Measurements from ENCODE around the gene C9orf57.
A peak's percentile ranks its signal among the peaks of the same experiment; 100 is the strongest.
"Not testable (repeated sequence)": the region's sequence is repeated elsewhere in the genome, so short reads cannot be mapped to it uniquely, and the experiment has no call there.

The C9orf57 gene, protein sequence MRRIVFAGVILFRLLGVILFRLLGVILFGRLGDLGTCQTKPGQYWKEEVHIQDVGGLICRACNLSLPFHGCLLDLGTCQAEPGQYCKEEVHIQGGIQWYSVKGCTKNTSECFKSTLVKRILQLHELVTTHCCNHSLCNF

DNA sequence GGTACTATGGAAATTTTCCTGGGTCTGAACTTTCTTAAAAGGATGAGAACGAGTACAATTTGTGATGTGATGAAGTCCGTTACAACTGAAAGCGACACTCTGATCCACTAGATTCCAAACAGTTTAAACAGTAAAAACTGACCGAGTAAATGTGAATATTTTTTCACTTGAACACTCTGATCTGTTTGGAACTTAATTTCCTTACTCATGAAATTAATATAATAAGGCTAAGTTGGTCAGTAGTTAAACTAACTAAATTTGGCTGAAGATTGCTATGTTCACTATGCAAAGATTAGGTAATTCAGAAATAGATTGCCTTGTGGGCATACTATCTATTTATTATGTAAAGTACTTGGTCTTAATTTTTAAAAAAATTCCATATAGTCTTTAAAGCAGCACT, at the start of gene C9orf57:
Gene C9orf57 (minus strand): TSS at position 101 of the 400 bp plus-strand sequence. CDS start 1,282 bp downstream, outside the sequence.
- DNase-seq (ENCODE audit: low spot score), result no peak

DNA sequence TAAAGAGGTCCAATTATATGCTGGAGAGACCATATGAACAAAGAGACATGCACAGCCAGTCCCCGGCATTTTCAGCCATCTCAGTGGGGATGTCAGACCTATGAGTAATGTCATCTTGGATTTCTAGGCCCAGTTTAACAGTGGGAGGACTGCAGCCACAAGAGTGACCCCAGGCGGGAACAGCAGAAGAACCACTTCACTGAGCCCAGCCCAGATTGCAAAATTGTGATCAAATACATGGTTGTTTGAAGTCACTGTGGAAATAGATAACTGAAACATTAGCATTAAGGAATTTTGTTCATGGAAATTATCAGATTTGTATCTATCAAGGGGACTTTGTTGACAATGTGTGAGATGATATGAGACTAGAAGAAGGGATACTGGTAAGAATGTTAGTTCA, 42.1 kb upstream of the C9orf57 start:
- no peak for DNase-seq (ENCODE audit: low spot score)

DNA sequence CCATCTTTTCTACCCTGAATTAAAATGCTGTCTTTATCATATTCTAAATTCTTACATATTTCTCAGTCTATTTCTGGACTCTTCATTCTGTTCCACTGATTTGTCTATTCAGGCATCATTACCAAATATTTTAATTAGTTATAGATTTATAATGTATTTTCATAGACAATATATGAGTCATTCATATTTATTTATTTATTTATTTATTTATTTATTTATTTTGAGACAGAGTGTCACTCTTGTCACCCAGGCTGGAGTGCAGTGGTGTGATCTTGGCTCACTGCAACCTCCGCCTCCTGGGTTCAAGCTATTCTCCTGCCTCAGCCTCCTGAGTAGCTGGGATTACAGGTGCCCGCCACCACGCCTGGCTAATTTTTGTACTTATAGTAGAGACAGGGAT, 35.1 kb upstream of the C9orf57 start:
- not testable (repeated sequence) for DNase-seq (ENCODE audit: low spot score)

DNA sequence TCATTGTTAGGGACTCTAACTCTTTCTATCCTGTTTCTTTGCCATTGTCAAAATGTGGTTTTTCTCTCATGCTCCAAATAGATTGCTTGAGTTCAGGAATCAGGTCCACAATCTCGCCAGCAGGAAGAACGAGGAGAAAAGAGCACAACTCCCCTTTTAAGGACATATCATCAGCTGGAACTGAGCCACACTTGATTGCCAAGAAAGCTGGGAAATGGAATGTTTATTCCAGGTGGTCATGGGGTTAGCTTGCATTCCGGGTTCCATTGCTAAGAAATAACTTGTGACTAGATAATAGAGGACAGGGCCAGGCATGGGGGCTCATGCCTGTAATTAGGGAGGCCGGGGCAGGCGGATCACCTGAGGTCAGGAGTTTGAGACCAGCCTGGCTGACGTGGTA, 32.4 kb upstream of the C9orf57 start:
- DNase-seq (ENCODE audit: low spot score), result no peak

DNA sequence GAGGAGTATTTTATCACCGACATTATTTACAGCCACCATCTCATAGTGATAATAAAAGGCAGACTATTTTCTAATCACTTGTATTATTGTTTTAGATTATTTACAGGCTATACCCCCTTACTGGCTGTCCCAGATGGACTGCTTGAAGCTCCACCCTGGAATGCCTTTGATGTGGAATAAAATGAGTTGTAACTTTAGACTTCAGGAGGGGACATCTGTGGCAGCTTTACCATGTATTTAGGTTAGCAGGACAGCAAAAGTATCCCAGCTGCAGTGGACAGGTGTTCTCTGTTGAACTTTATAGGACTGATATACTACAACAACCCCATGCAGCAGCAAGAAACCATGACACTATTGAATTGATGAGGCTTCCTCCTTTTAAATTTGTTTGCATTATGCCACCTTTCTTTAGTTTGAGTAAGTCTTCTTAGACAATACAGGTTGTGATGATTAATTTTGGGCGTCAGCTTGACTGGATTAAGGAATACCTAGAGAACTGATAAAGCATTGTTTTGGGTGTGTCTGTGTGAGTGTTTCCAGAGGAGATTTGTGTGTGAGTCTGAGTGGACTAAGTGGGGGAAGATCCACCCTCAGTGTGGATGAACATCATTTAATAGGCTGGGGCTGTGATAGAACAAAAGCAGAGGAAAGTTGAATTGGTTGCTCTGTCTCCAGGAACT, 29.2 kb upstream of the C9orf57 start:
- no peak for DNase-seq (ENCODE audit: low spot score)

DNA sequence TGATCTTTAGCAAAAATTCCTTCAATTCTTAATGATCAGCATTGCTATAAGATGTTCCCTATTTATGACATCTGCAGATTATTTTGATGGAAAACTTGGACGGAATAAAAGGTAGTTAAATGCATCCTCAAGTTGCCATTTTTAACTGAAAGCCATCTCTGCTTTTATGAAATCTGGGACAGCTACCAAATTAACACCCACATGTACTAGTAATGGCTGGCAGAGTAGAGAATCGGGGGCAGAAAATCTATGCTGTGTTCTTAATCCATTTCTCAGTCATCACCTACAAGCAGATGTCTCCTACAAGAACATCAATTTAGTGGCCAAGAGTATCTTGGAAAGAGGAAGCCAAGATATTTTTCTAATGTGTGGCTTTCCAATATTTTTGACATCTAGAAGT, 22.1 kb upstream of the C9orf57 start:
- DNase-seq (ENCODE audit: low spot score), result no peak

DNA sequence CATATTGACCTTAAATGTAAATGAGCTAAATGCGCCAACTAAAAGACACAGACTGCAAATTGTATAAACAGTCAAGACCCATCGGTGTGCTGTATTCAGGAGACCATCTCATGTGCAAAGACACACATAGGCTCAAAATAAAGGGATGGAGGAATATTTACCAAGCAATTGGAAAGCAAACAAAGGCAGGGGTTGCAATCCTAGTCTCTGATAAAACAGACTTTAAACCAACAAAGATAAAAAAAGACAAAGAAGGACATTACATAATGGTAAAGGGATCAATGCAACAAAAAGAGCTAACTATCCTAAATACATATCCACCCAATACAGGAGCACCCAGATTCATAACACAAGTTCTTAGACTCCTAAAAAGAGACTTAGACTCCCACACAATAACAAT, 14.3 kb upstream of the C9orf57 start:
- DNase-seq (ENCODE audit: low spot score), result not testable (repeated sequence)

DNA sequence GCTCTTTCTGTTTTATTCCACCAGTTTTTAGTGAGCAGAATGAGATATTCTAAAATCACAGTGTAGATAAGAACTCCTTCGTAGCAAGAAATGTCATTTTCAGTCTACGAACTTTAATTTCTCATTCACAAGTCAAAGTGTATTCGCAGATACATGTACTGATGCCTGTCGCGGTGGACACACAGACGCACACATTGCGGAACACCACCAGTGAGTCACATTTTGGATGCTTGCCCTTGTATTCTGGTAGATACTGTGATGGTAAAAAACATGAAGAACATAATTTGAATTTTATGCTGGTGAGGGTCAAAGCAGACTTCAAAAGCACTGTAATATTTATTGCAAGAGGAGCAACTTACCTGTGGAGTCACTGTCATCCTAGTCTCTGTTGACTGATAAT, 4.7 kb upstream of the C9orf57 start:
- no peak for DNase-seq (ENCODE audit: low spot score)

DNA sequence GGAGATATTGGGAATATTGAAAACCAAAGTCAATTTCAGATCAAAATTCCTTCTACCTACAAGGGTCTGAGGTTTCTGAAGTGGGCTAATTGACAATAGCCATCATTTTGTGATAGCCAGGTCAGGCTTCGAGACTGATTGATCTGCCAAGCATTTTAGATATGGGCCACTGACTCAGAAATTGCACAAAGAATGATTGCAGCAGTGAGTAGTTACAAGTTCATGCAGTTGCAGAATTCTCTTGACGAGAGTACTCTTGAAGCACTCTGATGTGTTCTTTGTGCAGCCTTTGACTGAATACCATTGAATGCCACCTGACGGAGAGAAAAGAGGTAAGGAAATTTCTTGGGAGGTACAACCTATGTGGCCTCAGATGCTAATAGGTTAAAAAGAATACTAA, 8.3 kb downstream of the C9orf57 start:
- no peak for DNase-seq (ENCODE audit: low spot score)

DNA sequence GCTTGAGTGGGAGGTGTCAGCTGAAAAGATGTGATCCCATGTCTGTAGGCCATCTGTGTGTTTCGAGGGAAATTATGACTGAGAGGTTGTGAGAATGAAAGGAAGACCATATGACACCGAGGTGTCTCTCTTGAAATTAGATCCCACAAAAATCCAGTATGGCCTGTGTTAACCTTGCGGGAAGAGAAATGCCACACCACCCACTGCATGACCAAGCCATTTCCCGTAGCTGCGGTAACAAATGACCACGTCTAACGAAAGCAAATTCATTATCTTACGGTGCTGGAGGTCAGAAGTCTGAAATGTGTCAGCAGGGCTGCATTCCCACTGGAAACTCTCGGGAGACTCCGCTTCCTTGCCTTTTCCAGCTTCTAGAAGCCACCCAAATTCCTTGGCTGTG, 11.6 kb downstream of the C9orf57 start:
- DNase-seq (ENCODE audit: low spot score), result no peak

DNA sequence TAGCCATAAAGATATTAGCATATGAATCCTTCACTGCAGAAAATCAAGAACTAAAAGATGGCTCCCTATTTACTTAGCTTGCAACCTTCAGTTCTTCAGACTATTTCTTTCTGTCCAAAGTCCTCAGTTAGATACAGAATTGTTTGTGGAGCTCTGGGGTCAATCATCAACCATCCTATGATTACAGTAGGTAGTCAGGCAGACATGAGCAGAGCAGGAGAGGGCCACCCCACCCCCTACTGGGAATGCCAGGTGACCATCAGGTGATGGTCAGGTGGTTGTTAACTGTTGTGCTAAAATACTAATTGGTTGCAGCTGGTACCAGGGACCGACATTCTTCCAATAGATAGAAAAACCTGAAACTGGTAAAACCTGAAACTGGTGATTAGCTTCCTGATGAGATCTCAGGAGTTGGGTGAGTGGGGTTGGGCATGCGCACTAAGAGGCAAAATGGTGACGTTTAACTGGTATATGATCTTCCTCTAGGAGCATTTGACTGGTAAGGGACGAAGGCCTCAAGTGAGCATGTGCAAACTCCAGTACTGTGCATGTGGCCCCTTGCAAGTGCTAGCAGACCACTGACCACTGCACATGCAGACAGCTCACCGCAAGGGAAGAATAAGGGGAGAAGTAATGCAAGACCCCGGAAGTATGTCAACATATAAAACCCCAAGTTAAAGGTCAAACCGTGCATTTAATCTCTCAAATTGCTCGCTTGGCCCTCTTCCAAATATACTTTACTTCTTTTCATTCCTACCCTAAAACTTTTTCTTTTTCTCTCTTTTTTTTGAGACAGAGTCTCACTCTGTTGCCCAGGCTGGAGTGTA, 13.6 kb downstream of the C9orf57 start:
- no peak for DNase-seq (ENCODE audit: low spot score)

DNA sequence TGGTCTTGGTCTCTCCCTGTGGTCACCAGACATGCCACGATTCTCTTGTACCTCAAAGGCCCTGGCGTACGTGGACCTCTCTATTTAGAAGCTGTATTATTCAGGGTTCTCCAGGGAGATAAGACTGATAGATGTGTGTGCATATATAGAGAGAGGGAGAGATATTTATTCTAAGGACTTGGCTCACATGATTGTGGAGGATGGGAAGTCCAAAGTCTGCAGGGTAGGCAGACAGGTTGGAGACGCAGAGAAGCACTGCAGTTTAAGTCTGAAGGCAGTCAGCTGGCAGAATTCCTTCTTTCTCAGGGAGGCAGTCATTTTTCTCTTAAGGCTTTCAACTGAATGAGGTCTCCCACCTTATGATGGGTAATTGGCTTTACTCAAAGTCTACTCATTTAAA, 16.3 kb downstream of the C9orf57 start:
- DNase-seq (ENCODE audit: low spot score), result no peak

DNA sequence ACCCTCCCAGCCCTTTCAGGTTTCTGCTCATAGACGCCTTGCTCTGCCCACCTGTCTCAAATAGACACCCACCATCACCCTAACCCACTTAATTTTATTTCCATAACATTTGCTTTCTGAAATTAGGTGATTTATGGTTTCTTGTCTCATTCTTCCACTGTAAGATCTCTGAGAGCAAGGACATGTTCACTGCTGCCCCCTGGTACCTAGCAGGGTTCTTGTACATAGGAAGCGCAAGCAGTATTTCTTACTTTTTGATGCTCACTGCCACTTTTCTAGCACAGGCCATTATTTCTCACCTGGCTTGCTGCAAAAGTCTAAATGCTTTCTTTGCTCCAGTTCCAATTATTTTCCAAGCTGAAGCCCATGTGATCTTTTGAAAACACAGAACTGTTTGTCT, 16.8 kb downstream of the C9orf57 start:
- no peak for DNase-seq (ENCODE audit: low spot score)

DNA sequence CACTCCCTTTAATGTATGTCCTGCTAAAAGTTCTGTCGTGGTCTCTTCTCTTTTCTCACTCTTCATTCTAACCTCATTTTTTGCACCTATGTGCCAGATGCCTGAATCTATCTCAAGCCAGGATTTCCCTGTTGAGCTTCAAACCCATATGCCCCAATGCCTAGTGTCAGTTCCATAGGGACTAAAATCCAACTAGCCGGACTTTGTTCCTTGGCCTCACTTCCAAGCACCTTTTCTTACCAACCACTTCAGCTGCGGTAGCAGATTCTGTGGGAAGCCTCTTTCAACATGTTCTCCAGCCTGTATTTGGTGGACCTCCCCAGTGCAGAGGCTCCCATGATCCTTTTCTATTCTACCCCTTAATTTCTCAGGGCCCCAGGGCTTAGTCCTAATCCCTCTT, 17.5 kb downstream of the C9orf57 start:
- no peak for DNase-seq (ENCODE audit: low spot score)

DNA sequence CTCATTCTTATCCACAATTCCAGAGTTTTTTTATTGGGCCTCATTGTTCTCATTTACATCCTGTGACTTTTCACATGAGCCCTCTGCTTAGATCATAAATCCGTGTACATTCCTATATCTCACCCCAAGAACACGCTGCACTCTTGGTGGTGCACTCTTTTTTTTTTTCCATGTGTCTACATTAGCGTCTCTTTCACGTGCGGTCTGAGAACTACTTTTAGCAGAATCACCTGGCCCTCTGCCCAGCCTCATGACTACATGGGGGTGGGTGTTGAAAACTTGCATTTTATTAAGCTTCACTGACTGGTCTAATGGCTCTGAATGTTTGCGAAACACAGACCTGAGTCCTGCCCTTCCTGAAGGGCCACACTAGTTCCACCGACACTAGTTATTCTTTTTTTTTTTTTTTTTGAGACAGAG, 18.6 kb downstream of the C9orf57 start:
- peak; percentile 19 for DNase-seq (ENCODE audit: low spot score)

DNA sequence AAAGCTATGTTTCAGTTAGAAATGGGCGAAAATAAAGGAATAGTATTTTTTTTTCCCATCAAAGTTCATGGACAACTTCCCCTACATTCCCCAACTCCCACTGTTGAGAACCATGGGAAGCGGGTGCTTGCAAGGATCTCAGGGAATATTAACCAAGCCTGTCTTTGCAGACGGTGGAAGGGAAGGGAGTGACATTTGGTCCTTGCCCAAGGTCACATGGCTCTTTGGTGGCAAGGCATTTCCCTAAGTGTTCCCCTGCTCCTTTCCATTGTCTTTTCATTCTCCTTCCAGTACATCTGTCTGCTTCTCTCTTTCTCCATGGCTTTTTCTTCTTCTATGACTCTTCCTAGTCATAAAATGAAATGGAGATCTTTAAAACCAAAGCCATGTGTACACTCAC, 19.0 kb downstream of the C9orf57 start:
- no peak for DNase-seq (ENCODE audit: low spot score)

DNA sequence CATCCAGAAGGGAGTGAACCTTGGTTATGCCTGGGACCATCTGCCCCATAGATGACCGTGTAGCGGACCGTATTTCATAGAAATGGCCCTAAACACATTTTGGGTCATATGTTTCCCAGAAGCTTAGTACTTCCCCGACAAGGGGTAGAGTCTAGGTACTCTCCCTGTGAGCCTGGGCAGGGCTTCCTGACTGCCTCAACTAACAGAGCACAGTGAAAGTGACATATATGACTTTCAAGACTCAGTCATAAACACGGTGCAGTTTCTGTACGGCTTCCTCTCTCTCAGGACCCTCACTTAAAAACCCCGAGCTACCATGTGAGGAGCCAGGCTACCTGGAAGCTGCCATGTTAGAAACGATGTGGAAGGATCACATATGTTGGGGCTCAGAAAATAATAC, 20.9 kb downstream of the C9orf57 start:
- no peak for DNase-seq (ENCODE audit: low spot score)

DNA sequence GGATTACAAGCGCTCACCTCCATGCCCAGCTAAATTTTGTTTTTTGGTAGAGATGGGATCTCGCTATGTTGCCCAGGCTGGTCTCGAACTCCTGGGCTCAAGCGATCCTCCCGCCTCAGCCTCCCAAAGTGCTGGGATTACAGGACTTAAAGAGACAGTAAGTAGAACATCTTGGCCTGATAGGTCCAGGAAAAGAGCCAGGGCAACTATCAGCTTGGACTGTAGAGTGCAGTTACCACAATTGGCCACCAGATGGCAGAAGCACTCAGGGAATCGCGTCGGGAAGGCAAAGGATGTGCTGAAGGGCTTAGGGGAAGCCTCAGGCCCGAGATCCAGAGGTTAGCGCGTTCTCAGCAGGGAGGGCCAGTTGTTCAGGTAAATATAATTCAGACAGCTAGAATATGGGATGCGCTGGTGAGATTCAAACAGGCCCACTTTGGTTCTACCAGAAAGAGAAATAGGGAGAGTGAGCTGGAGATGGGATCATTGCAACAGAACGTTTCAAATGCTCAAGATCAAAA, 21.5 kb downstream of the C9orf57 start:
- peak; percentile 87 for DNase-seq (ENCODE audit: low spot score)

DNA sequence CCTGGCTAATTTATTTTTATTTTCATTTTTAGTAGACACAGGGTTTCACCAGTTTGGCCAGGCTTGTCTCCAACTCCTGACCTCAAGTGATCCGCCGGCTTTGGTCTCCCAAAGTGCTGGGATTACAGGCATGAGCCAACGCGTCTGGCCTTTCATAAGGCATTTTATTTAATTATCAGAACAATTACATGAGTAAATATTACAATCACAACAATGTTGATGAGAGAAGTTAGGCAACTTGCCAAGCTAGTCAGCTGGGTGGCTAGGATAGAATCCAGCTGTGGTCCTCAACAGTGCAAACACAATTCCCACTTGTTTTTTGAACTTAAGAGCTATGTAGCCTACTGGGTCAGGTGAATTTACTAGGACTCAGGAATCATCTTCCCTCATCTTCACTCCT, 22.0 kb downstream of the C9orf57 start:
- no peak for DNase-seq (ENCODE audit: low spot score)

DNA sequence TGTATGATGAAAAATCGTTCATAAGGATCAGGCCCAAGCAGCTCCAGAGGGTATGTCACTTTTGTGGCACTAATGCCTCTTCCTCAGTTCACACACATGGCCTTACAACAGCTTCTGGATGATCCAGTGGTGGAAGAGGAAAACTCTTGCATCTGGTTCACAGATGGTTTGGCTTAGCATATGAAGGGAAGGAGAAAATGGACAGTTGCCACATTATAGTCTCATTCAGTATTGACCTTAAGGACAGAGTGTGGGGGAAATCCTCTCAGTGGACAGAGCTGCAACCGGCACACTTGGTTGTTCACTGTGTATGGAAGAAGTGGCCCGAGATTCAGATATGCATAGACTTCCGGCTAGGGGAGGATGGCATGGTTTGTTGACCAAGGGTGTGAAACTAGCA, 22.8 kb downstream of the C9orf57 start:
- DNase-seq (ENCODE audit: low spot score), result no peak

DNA sequence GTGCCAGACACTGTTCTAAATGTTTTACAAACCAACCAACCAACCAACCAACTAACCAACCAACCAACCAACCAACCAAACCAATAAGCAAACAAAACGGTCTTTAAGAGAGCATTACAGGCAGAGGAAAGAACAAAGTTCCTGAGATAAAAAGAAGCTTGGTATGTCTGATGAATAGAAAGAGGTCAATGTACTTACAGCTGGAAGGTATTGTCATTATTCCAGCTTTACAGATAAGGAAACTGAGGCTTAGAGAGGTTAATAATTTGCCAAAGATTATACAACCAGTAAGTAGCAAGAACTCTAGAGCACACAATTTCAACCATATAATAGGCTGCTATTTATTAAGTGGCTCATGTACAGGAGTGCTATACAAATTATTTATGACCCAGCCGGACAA, 29.6 kb downstream of the C9orf57 start:
- no peak for DNase-seq (ENCODE audit: low spot score)

DNA sequence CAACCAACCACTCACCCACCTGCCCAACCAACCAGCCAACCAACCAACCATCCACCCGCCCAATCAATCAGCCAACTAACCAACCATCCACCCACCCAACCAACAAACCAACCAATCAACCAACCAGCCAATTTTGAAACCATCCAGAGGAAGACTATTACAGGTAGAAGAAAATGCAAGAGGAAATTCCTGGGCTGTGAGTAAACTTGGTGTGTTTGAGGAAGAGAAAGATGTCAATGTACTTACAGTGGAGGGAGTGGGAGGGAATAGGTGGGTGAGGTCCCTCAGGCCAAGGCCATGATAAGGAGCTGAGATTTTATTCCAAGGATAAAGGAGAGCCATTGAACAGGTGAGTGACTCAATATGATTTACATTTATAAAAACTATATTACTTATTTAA, 30.4 kb downstream of the C9orf57 start:
- no peak for DNase-seq (ENCODE audit: low spot score)

DNA sequence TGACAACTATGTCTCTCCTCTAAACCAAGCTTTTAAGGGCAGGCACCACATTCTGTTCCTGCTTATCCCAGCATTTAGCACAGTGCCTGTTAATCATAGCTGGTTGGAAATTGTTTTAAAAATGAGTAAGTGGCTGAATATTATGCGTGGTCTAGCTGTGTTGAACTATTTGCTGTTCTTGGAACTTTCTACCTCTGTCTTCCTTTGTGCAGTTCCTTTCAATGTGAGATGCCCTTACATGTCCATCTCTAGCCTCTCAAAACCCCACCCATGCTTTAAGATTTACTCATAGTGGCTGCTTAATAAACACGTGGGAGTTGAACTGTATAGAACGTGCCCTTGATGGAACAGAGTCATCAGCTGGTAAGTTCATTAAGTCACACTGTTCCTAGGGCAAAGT, 34.5 kb downstream of the C9orf57 start:
- DNase-seq (ENCODE audit: low spot score), result no peak
